PC-9 (cell line): ENCODE data around the gene HSD17B2.

ENCODE experiments used
- CTCF ChIP-seq: fragments of 200-600 bp; sonication (generic); conservative IDR thresholded peaks from 2 replicates; pipeline ENCODE4 v1.6.1; 2017; ENCODE audit warnings: mixed run types, antibody characterized with exemption, mild to moderate bottlenecking, moderate library complexity
- EZH2 ChIP-seq: fragments of 200-600 bp; sonication (generic); IDR thresholded peaks from 2 replicates; pipeline ENCODE4 v1.8.0; 2017; ENCODE audit warnings: antibody characterized with exemption, low read depth

GRCh38 chr16:82007189-82007588, 27.9 kb upstream of the HSD17B2 start:
- no peak for TF ChIP-seq CTCF
- no peak for TF ChIP-seq EZH2
